CD4-positive, alpha-beta memory T cell (primary cell): Measurements from ENCODE around the gene ME1. TPM values are rescaled to one million over a fixed set of nuclear protein-coding genes. Genes with fewer than 3 reads are reported as not detected.

Experiments used
- CTCF ChIA-PET: fragments of 350-600 bp; sonication (Branson Sonifier 250); formaldehyde crosslinking; loops from one replicate; lab custom pipeline; 2021; ENCODE audit warnings: inconsistent platforms; ENCODE audit not compliant: partially characterized antibody; lab: Charles Lee
- POLR2A ChIA-PET: fragments of 350-600 bp; sonication (Branson Sonifier 250); formaldehyde crosslinking; loops from one replicate; lab custom pipeline; 2021; ENCODE audit not compliant: partially characterized antibody; lab: Charles Lee
- DNase-seq, 5 donors: peaks; one replicate each; pipeline versions ENCODE4 v3.0.0 to v3.0.0-alpha.2; 2020 to 2022; ENCODE audit warnings: mixed read lengths in 1 of 5
- H3K27ac ChIP-seq: one replicate; pipeline ENCODE4 v1.7.0; 2013; ENCODE audit warnings: low read depth, low read length
- H3K27me3 ChIP-seq: 2 replicates; pipeline ENCODE4 v1.7.0; 2013; ENCODE audit warnings: mild to moderate bottlenecking, low read length, moderate library complexity; ENCODE audit not compliant: insufficient read depth
- H3K36me3 ChIP-seq: 2 replicates; pipeline ENCODE4 v1.7.0; 2013; ENCODE audit warnings: mild to moderate bottlenecking, low read length, moderate library complexity; ENCODE audit not compliant: insufficient read depth
- H3K4me1 ChIP-seq: 2 replicates; pipeline ENCODE4 v1.7.0; 2013; ENCODE audit warnings: mild to moderate bottlenecking, low read length, moderate library complexity; ENCODE audit not compliant: insufficient read depth
- H3K4me3 ChIP-seq, 2 donors: one replicate each; pipeline ENCODE4 v1.7.0; 2013; ENCODE audit warnings: low read length in 2 of 2, mild to moderate bottlenecking in 1 of 2
- H3K9me3 ChIP-seq, 2 donors: one replicate each; pipeline ENCODE4 v1.7.0; 2013; ENCODE audit warnings: low read length in 2 of 2, control low read depth in 1 of 2; ENCODE audit not compliant: control insufficient read depth in 1 of 2
- H3K27ac Mint-ChIP-seq, 7 donors: one replicate each; pipeline ENCODE4 v1.8.0; 2020 to 2021; ENCODE audit warnings: mixed read lengths in 7 of 7, mild to moderate bottlenecking in 6 of 7, inconsistent platforms in 3 of 7, moderate library complexity in 3 of 7
- H3K27me3 Mint-ChIP-seq, 2 donors: one replicate each; pipeline ENCODE4 v1.8.0; 2020 to 2021; ENCODE audit warnings: mixed read lengths in 2 of 2
- H3K36me3 Mint-ChIP-seq, 2 donors: one replicate each; pipeline ENCODE4 v1.8.0; 2020 to 2021; ENCODE audit warnings: mixed read lengths in 2 of 2, inconsistent platforms in 1 of 2, mild to moderate bottlenecking in 1 of 2
- H3K4me1 Mint-ChIP-seq, 4 donors: one replicate each; pipeline ENCODE4 v1.8.0; 2020 to 2021; ENCODE audit warnings: mixed read lengths in 4 of 4, mild to moderate bottlenecking in 1 of 4
- H3K4me3 Mint-ChIP-seq, 8 donors: one replicate each; pipeline ENCODE4 v1.8.0; 2020 to 2021; ENCODE audit warnings: mixed read lengths in 8 of 8, mild to moderate bottlenecking in 7 of 8, moderate library complexity in 6 of 8, inconsistent platforms in 3 of 8
- H3K9me3 Mint-ChIP-seq, 8 donors: one replicate each; pipeline ENCODE4 v1.8.0; 2020 to 2021; ENCODE audit warnings: mixed read lengths in 8 of 8, mild to moderate bottlenecking in 5 of 8, inconsistent platforms in 3 of 8, moderate library complexity in 1 of 8
- intact Hi-C: fragments of 100-400 bp; cut with micrococcal nuclease; formaldehyde crosslinking; loops from one replicate; pipeline ENCODE4 v1.15.1; 2023
- polyA plus RNA-seq, 2 donors: library from polyadenylated mRNA; unstranded; fragments of 300-500 nt; fragmentation: Illumina TruSeq; gene quantifications; one replicate each; pipeline ENCODE4 v1.2.3, GENCODE V29; 2021
- total RNA-seq, 2 experiments: library from RNA; stranded (reverse); gene quantifications; one replicate each; pipeline ENCODE4 v1.2.3, GENCODE V29; 2021

The ME1 gene
- total and polyA plus RNA-seq, 4 experiments from 2014 or later, result 0.08 to 0.67 (median 0.36) TPM

DNA sequence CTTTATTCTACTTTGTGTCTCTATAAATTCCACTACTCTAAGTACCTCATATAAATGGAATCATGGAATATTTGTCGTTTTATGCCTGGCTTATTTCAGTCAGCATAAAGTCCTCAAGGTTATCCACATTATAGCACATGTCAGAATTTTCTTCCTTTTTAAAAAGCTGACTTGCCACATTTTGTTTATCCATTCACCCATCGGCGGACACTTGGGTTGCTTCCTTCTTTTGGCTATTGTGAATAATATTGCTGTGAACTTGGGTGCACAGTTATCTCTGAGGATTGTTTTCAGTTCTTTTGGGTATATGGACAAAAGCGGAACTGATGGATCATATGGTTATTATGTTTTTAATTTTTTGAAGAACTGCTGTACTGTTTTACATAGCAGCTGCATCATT is 39.1 kb upstream of the ME1 start:
- POLR2A ChIA-PET, result no interaction called here
- Histone ChIP-seq H3K27ac (no peak overlapping the region), H3K4me3 (no peak overlapping the region), H3K4me1 (no peaks in the 10 kb centered on the region), H3K27me3 (no peaks in the 10 kb centered on the region), H3K36me3 (no peaks in the 10 kb centered on the region), H3K9me3 (no peaks in the 10 kb centered on the region)
- CTCF ChIA-PET, result no interaction called here
- H3K4me1 Mint-ChIP-seq, result no peaks in the 10 kb centered on the region
- intact Hi-C loops, result no loop called here
- no peaks in the 10 kb centered on the region for H3K36me3 Mint-ChIP-seq
- peaks cover 0 to 5% (median 0%) of the 10 kb centered on the region in 8 donors for H3K9me3 Mint-ChIP-seq
- no peak overlapping the region for H3K4me3 Mint-ChIP-seq
- DNase-seq, result no peak
- H3K27ac Mint-ChIP-seq, result no peak overlapping the region
- peaks cover 0 to 5% of the 10 kb centered on the region in 2 donors for H3K27me3 Mint-ChIP-seq

DNA sequence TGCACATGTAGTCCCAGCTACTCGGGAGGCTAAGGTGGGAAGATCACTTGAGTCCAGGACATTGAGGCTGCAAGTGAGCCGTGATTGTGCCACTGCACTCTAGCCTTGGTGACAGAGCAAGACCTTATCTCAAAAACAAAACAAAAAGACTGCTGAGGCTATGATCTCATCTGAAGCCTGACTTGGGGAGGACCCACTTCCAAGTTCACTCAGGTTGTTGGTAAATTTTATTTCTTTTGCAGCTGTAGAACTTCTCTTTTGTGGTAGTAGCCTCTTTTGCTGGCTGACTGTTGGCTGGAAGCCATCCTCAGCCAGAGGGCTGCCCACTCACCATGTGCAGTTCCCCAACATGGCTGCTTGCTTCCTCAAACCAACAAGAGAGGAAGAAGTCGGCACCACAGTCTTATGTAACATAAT is 36.8 kb upstream of the ME1 start:
- H3K27me3 Mint-ChIP-seq, result peaks cover 0 to 5% of the 10 kb centered on the region in 2 donors
- Histone ChIP-seq H3K9me3 (no peaks in the 10 kb centered on the region), H3K4me1 (no peaks in the 10 kb centered on the region), H3K36me3 (no peaks in the 10 kb centered on the region), H3K27me3 (no peaks in the 10 kb centered on the region), H3K27ac (no peak overlapping the region), H3K4me3 (no peak overlapping the region)
- H3K36me3 Mint-ChIP-seq, result no peaks in the 10 kb centered on the region
- ChIA-PET CTCF (no interaction called here), POLR2A (no interaction called here)
- no peak overlapping the region for H3K27ac Mint-ChIP-seq
- peaks cover 0 to 5% (median 0%) of the 10 kb centered on the region in 8 donors for H3K9me3 Mint-ChIP-seq
- no peaks in the 10 kb centered on the region for H3K4me1 Mint-ChIP-seq
- intact Hi-C loops, result no loop called here
- H3K4me3 Mint-ChIP-seq, result no peak overlapping the region
- DNase-seq, result no peak

DNA sequence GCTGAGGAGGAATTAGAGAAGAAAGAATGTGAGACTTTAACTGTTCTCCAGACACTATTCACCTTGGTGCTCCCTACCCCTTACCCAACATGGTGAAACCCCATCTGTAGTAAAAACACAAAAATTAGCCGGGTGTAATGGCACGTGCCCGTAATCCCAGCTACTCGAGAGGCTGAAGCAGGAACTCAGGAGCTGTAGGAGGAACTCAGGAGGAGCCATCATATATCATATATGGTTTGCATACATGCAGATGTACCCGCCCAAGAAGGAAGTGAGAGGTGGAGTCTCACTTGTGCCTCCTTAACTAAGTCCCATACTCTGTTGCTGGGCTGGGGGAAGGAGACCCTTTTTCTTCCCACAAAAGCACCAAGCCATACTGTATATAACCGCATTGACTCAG is 35.5 kb upstream of the ME1 start:
- H3K9me3 Mint-ChIP-seq, result peaks cover 0 to 1% (median 0%) of the 10 kb centered on the region in 8 donors
- Histone ChIP-seq H3K9me3 (no peaks in the 10 kb centered on the region), H3K4me1 (no peaks in the 10 kb centered on the region), H3K4me3 (no peak overlapping the region), H3K27me3 (no peaks in the 10 kb centered on the region), H3K27ac (no peak overlapping the region), H3K36me3 (no peaks in the 10 kb centered on the region)
- H3K4me3 Mint-ChIP-seq, result no peak overlapping the region
- H3K4me1 Mint-ChIP-seq, result no peaks in the 10 kb centered on the region
- H3K36me3 Mint-ChIP-seq, result no peaks in the 10 kb centered on the region
- no peak overlapping the region for H3K27ac Mint-ChIP-seq
- ChIA-PET CTCF (no interaction called here), POLR2A (no interaction called here)
- intact Hi-C loops, result no loop called here
- DNase-seq, result no peak
- H3K27me3 Mint-ChIP-seq, result peaks cover 0 to 1% of the 10 kb centered on the region in 2 donors

DNA sequence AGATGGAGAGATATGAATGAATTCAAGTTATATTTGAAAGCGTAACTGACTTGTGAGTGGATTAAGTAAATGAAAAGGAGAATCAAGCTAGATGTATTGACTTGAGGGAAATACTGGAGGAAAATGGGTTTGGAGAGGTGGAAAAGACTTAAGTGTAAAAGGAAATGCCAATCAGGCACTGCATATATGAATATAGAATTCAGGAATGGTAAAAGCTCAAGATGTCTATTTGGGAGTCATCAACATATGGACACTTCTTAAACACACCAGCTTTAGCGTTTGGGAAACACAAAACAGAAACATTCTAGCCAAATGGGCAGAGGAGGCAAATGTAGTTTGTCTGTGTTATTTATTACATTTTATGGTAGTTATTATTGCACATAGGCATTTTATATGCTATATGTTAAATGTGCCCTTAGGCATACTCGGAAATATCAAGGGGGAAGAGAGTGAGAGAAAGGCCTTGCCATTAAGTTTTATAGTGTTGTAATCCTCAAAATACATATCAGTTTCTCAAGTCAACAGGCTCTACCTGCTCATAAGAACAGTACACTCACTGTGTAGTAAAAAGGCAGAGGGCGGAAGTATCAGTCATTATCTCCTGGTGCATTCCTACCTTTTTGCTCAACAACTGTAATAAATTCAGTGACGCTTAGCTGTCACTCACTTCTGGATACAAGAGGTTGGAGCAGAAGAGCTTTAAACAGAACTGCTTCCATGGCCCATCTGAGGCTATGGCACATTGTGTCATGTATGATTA is 33.7 kb upstream of the ME1 start:
- H3K27me3 ChIP-seq, result no peaks in the 10 kb centered on the region
- H3K4me3 ChIP-seq, result no peak overlapping the region
- Mint-ChIP-seq H3K4me3 (no peak overlapping the region), H3K36me3 (no peaks in the 10 kb centered on the region), H3K4me1 (no peaks in the 10 kb centered on the region), H3K9me3 (no peaks in the 10 kb centered on the region), H3K27me3 (peaks cover 0 to 1% of the 10 kb centered on the region in 2 donors), H3K27ac (no peak overlapping the region)
- CTCF ChIA-PET, result no interaction called here
- no peaks in the 10 kb centered on the region for H3K9me3 ChIP-seq
- intact Hi-C loops, result no loop called here
- no peaks in the 10 kb centered on the region for H3K36me3 ChIP-seq
- no peaks in the 10 kb centered on the region for H3K4me1 ChIP-seq
- POLR2A ChIA-PET, result no interaction called here
- no peak for DNase-seq
- H3K27ac ChIP-seq, result no peak overlapping the region

DNA sequence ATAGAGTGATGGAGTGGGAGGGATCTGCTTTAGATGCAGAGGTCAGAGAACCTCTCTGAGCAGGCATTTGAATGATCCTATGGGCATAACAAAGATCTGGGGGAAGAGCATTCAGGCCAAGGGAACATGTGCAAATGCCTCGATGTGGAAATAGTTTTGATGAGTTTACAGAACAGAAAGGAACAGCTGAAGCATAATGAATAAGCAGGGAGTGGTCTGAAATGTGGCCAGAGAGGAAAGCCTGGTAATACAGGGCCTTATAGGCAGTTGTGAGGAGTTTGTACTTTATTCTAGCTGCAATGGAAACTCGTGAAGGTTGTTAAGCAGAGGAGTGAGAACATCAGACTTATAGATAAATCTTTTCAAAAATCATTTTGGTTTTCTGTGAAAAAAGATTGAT is 33.0 kb upstream of the ME1 start:
- ChIA-PET POLR2A (no interaction called here), CTCF (no interaction called here)
- H3K4me3 Mint-ChIP-seq, result no peak overlapping the region
- H3K4me1 Mint-ChIP-seq, result no peaks in the 10 kb centered on the region
- no peaks in the 10 kb centered on the region for H3K9me3 ChIP-seq
- no peaks in the 10 kb centered on the region for H3K4me1 ChIP-seq
- H3K27me3 Mint-ChIP-seq, result peaks cover 0 to 1% of the 10 kb centered on the region in 2 donors
- H3K36me3 Mint-ChIP-seq, result no peaks in the 10 kb centered on the region
- H3K27ac Mint-ChIP-seq, result no peak overlapping the region
- H3K27me3 ChIP-seq, result no peaks in the 10 kb centered on the region
- no peaks in the 10 kb centered on the region for H3K9me3 Mint-ChIP-seq
- H3K4me3 ChIP-seq, result no peak overlapping the region
- intact Hi-C loops, result no loop called here
- H3K27ac ChIP-seq, result no peak overlapping the region
- DNase-seq, result no peak
- H3K36me3 ChIP-seq, result no peaks in the 10 kb centered on the region

DNA sequence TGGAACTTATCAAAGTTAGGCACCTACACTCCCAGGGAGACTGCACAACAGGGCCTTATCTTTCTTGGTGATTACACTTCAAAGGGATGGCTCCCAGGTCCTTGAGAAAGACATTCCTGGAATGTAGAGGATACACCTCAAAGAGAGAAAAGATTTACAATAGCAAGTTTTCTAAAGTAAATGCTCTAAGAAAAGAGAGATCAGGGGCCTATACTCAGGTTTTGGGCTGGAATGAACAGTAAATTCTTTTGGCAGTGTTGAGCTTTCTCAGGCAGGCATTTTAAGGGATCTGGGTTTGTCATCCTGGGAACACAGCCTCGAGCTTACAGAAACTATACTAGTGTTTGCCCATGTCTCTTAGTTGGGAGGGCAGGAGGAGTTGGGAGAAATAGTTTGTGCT is 31.7 kb upstream of the ME1 start:
- H3K4me3 ChIP-seq, result no peak overlapping the region
- CTCF ChIA-PET, result no interaction called here
- Mint-ChIP-seq H3K9me3 (no peaks in the 10 kb centered on the region), H3K27me3 (peaks cover 0 to 1% of the 10 kb centered on the region in 2 donors), H3K27ac (no peak overlapping the region), H3K4me1 (no peaks in the 10 kb centered on the region), H3K4me3 (no peak overlapping the region), H3K36me3 (no peaks in the 10 kb centered on the region)
- no peak overlapping the region for H3K27ac ChIP-seq
- POLR2A ChIA-PET, result no interaction called here
- H3K27me3 ChIP-seq, result no peaks in the 10 kb centered on the region
- H3K36me3 ChIP-seq, result no peaks in the 10 kb centered on the region
- DNase-seq, result no peak
- no peaks in the 10 kb centered on the region for H3K9me3 ChIP-seq
- H3K4me1 ChIP-seq, result no peaks in the 10 kb centered on the region
- intact Hi-C loops, result no loop called here

DNA sequence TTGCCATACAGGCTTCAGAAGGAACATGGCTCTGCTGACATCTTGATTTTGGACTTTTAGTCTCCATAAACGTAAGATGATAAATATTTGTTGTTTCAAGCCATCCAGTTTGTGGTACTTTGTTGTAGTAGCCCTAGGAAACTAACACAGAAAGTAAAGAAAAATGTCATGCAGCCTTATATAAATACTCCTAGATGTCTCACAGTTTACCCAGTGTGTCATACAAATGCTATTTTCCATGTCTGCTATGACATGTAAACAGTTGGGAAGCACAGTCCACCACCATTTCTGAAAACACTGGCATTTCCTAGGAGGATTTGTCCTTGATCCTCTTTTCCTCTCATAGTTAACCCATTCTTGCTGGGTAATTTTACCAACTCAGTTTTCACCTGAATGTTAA is 30.6 kb upstream of the ME1 start:
- Histone ChIP-seq H3K9me3 (no peaks in the 10 kb centered on the region), H3K27me3 (no peaks in the 10 kb centered on the region), H3K4me3 (no peak overlapping the region), H3K36me3 (no peaks in the 10 kb centered on the region), H3K27ac (no peak overlapping the region), H3K4me1 (no peaks in the 10 kb centered on the region)
- no peak overlapping the region for H3K4me3 Mint-ChIP-seq
- DNase-seq, result no peak
- H3K27ac Mint-ChIP-seq, result no peak overlapping the region
- H3K36me3 Mint-ChIP-seq, result no peaks in the 10 kb centered on the region
- intact Hi-C loops, result no loop called here
- no peaks in the 10 kb centered on the region for H3K9me3 Mint-ChIP-seq
- no peaks in the 10 kb centered on the region for H3K4me1 Mint-ChIP-seq
- POLR2A ChIA-PET, result no interaction called here
- H3K27me3 Mint-ChIP-seq, result peaks cover 0 to under 1% of the 10 kb centered on the region in 2 donors
- CTCF ChIA-PET, result no interaction called here
